Mesothelial cell of epicardium (in vitro differentiated cells): ENCODE data around the gene YWHAQ. TPM values are rescaled to one million over a fixed set of nuclear protein-coding genes. Genes with fewer than 3 reads are reported as not detected.
"Not testable (repeated sequence)": the region's sequence is repeated elsewhere in the genome, so short reads cannot be mapped to it uniquely, and the experiment has no call there.

Experiments
- DNase-seq, 2 experiments: peaks; one replicate each; pipeline ENCODE4 v3.0.0; 2021; ENCODE audit warnings: low spot score in 2 of 2; ENCODE audit not compliant: unreplicated experiment in 2 of 2
- H3K27ac Mint-ChIP-seq: 2 replicates; pipeline ENCODE4 v1.8.0; 2021; ENCODE audit warnings: mixed read lengths
- H3K27me3 Mint-ChIP-seq: 2 replicates; pipeline ENCODE4 v1.8.0; 2021; ENCODE audit warnings: low read depth, mixed read lengths
- H3K36me3 Mint-ChIP-seq: 2 replicates; pipeline ENCODE4 v1.8.0; 2021; ENCODE audit warnings: mixed read lengths
- H3K4me1 Mint-ChIP-seq: 2 replicates; pipeline ENCODE4 v1.8.0; 2021; ENCODE audit warnings: mixed read lengths
- H3K4me3 Mint-ChIP-seq: 2 replicates; pipeline ENCODE4 v1.8.0; 2021; ENCODE audit warnings: mild to moderate bottlenecking, moderate library complexity, mixed read lengths
- H3K9me3 Mint-ChIP-seq: 2 replicates; pipeline ENCODE4 v1.8.0; 2021; ENCODE audit warnings: mixed read lengths
- total RNA-seq: library from RNA; stranded (reverse); gene quantifications from 3 replicates; pipeline ENCODE4 v1.2.1, GENCODE V29; 2021
- TF ChIP-seq, protein P1 (sequence below): fragments of 200-600 bp; sonication (generic); IDR thresholded peaks from one replicate; pipeline ENCODE4 v1.5.0; 2021; ENCODE audit warnings: antibody characterized with exemption; ENCODE audit not compliant: unreplicated experiment

YWHAQ gene
- total RNA-seq, 1 donor from 2014 or later, result 248 TPM

DNA sequence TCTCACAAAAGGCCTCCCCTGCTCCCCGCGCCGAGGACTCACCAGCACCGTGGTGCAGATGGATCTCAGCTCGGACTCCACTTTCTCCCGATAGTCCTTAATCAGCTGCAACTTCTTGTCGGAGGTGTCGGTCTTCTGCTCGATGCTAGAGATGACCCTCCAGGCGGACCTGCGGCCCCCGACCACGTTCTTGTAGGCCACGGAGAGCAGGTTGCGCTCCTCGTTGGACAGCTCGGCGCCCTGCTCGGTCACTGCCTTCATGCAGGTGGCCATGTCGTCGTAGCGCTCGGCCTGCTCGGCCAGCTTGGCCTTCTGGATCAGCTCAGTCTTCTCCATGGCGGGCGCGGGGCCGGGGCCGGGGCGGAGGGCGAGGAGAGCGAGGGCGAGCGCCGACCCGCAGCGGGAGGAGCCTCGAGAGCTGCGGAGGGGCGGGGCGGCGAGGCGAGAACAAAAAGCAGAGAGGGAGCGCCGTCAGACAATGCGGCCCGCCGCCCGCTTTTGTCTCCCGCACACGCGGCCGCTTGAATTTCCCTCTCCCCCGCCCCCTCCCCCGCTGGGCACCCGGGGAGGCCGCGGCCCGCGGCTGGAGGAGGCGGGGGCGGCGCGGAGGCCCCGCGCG lies 571 bp downstream of the YWHAQ start:
- Mint-ChIP-seq H3K4me1 (peaks cover 53% of the 10 kb centered on the region), H3K36me3 (peaks cover 26% of the 10 kb centered on the region), H3K4me3 (peak overlapping the region; percentile 89), H3K27ac (peak overlapping the region; percentile 94), H3K27me3 (peaks cover 1% of the 10 kb centered on the region), H3K9me3 (no peaks in the 10 kb centered on the region)
- peak; percentile 46 to 72 for DNase-seq
- TF ChIP-seq, protein P1, sequence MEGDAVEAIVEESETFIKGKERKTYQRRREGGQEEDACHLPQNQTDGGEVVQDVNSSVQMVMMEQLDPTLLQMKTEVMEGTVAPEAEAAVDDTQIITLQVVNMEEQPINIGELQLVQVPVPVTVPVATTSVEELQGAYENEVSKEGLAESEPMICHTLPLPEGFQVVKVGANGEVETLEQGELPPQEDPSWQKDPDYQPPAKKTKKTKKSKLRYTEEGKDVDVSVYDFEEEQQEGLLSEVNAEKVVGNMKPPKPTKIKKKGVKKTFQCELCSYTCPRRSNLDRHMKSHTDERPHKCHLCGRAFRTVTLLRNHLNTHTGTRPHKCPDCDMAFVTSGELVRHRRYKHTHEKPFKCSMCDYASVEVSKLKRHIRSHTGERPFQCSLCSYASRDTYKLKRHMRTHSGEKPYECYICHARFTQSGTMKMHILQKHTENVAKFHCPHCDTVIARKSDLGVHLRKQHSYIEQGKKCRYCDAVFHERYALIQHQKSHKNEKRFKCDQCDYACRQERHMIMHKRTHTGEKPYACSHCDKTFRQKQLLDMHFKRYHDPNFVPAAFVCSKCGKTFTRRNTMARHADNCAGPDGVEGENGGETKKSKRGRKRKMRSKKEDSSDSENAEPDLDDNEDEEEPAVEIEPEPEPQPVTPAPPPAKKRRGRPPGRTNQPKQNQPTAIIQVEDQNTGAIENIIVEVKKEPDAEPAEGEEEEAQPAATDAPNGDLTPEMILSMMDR, result no peak

DNA sequence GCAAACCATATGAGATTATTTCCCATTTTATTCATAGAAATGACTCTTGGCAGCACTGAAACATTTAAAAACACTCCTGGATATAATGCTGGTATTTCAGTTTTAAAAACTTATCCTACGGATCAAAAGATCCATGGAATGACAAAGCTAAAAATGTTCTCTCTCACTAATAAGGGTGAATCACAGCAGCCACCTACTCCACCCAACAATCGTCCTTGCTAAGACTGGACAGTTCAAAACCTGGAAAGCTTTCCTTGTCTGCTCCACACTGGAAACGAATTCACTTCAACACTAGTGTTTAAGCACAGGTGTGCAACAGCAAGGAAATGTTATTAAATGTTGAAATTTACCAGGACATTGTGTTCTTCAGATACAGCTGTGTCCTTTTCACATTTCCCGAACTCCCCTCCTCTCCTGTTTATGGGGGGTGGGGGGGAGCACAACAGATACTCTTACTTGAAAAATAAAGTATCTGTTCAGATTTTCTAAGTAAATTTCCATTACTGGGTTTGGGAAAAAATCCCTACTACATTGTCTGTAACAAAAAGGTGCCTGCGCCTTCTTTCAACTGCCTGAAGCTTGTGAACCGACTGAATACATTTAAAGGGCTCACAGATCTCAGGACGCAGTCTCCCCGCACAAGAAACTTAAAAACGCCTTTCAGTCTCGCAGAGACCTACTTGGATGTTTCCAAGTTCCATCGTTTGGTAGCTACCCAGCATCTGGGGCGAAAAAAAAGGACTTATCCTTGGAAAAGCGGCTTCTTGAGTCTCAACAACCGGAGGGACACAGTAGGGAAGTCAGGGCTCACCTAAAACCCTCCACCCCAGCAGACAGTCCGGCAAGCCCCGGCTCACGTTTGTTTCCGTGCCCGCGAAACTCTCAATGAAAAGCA lies 1.3 kb downstream of the YWHAQ start:
- H3K27ac Mint-ChIP-seq, result peak overlapping the region; percentile 94
- peaks cover 1% of the 10 kb centered on the region for H3K27me3 Mint-ChIP-seq
- TF ChIP-seq, protein P1, result no peak
- no peak for DNase-seq
- H3K4me1 Mint-ChIP-seq, result peaks cover 54% of the 10 kb centered on the region
- peaks cover 28% of the 10 kb centered on the region for H3K36me3 Mint-ChIP-seq
- H3K4me3 Mint-ChIP-seq, result peak overlapping the region; percentile 89
- no peaks in the 10 kb centered on the region for H3K9me3 Mint-ChIP-seq

DNA sequence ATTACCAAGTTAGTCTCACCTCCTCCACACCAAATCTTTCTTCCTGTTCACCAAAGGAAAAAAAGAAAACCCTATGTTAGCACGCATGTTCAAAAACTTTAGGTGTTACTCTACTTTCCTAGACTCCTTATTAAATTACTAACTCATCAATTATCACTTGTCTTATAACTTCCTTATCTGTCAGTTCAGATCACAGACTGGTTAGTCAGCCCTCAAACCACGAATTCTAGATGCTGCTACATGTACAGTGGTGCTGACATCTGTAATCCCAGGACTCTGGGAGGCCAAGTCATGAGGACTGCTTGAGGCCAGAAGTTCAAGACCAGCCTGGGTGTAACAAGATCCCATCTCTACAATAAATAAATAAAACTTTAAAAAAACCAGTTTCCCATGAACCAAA lies 3.5 kb downstream of the YWHAQ start:
- TF ChIP-seq, protein P1, result no peak
- no peaks in the 10 kb centered on the region for H3K27me3 Mint-ChIP-seq
- H3K4me1 Mint-ChIP-seq, result peaks cover 57% of the 10 kb centered on the region
- no peak overlapping the region for H3K4me3 Mint-ChIP-seq
- H3K9me3 Mint-ChIP-seq, result no peaks in the 10 kb centered on the region
- H3K36me3 Mint-ChIP-seq, result peaks cover 34% of the 10 kb centered on the region
- H3K27ac Mint-ChIP-seq, result peak overlapping the region; percentile 51
- DNase-seq, result no peak

DNA sequence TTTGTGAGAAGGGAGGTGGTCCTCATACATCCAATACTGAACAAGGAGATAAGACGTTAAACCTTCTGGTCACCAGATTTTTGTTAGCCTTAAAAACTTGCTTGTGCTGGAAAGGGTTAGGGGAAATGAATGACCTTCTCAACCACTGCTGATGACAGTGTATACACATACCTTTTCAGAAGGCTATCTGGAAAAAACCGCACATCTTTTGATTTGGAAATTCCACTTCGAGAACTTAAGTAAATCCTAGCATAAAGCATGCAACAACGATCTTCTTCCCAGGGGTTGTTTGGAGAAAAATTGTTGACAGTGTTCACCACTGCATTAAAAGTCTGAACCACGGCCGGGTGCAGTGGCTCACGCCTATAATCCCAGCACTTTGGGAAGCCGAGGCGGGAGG lies 7.6 kb downstream of the YWHAQ start:
- Mint-ChIP-seq H3K36me3 (peaks cover 40% of the 10 kb centered on the region), H3K4me1 (peaks cover 56% of the 10 kb centered on the region), H3K27ac (peak overlapping the region; percentile 50), H3K9me3 (peaks cover 3% of the 10 kb centered on the region), H3K27me3 (no peaks in the 10 kb centered on the region), H3K4me3 (no peak overlapping the region)
- no peak for DNase-seq
- TF ChIP-seq, protein P1, result no peak

DNA sequence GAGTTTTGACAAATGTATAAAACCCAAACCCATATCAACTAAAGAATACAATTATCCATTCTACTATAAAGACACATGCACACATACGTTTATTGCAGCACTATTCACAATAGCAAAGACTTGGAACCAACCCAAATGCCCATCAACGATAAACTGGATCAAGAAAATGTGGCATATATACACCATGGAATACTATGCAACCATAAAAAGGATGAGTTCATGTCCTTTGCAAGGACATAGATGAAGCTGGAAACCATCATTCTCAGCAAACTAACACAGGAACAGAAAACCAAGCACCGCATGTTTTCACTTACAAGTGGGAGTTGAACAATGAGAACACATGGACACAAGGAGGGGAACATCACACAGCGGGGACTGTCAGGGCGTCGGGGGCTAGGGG lies 9.1 kb downstream of the YWHAQ start:
- not testable (repeated sequence) for H3K4me3 Mint-ChIP-seq, H3K27me3 Mint-ChIP-seq, H3K9me3 Mint-ChIP-seq, H3K27ac Mint-ChIP-seq, DNase-seq
- peaks cover 41% of the 10 kb centered on the region for H3K4me1 Mint-ChIP-seq
- H3K36me3 Mint-ChIP-seq, result peaks cover 38% of the 10 kb centered on the region

DNA sequence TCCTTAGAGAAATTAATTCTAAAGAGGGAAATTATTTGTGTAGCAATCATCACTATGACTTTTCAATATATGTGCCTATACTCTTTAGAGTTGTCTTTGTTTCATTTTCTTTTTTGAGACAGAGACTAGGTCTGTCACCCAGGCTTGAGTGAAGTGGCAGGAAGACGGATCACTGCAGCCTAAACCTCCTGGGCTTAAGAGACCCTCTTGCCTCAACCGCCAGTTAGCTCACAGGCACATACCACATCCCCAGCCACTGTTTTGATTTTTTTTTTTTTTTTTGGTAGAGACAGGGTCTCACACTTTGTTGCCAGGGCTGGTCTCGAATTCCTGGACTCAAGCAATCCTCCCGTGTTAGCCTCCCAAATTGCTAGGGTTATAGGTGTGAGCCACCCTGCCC lies 12.4 kb downstream of the YWHAQ start:
- no peak for DNase-seq
- peaks cover 30% of the 10 kb centered on the region for H3K36me3 Mint-ChIP-seq
- H3K4me1 Mint-ChIP-seq, result peaks cover 32% of the 10 kb centered on the region
- H3K4me3 Mint-ChIP-seq, result no peak overlapping the region
- peak overlapping the region; percentile 49 for H3K27ac Mint-ChIP-seq
- no peaks in the 10 kb centered on the region for H3K27me3 Mint-ChIP-seq
- peaks cover 8% of the 10 kb centered on the region for H3K9me3 Mint-ChIP-seq
- TF ChIP-seq, protein P1, result no peak
